B cell (primary cell): ENCODE results near the gene IL1RAP. TPM values are rescaled to one million over a fixed set of nuclear protein-coding genes. Genes with fewer than 3 reads are reported as not detected.

ENCODE experiments used
- ATAC-seq: fragments of 200-7000 bp; cut with Tn5 transposase; one replicate; pipeline ENCODE4 v1.10.0; 2021; ENCODE audit warnings: low read depth, mild to moderate bottlenecking, moderate number of reproducible peaks, moderate library complexity
- CTCF ChIA-PET: fragments of 350-600 bp; sonication (Branson Sonifier 250); formaldehyde crosslinking; loops from one replicate; lab custom pipeline; 2021; ENCODE audit warnings: antibody characterized with exemption, inconsistent platforms; lab: Charles Lee
- POLR2A ChIA-PET: fragments of 350-600 bp; sonication (Branson Sonifier 250); formaldehyde crosslinking; loops from one replicate; lab custom pipeline; 2021; ENCODE audit warnings: antibody characterized with exemption; lab: Charles Lee
- DNase-seq: peaks from one replicate; pipeline ENCODE4 v3.0.0; 2013
- H2AFZ ChIP-seq: 2 replicates; pipeline ENCODE4 v1.6.1; 2012; ENCODE audit warnings: mild to moderate bottlenecking, low read depth, low read length; ENCODE audit not compliant: insufficient read depth, poor library complexity, severe bottlenecking
- H3K27ac ChIP-seq, 2 donors: 1 replicate in 1 of 2; 2 replicates in 1 of 2; pipeline ENCODE4 v1.5.1; 2012 to 2013; ENCODE audit warnings: low read length in 2 of 2, mild to moderate bottlenecking in 2 of 2, moderate library complexity in 1 of 2
- H3K27me3 ChIP-seq, 4 experiments: fragments of 200-600 bp in 1 of 4; sonication (generic) in 1 of 4; replicated peaks in 1 of 4; 1 replicate in 2 of 4; 2 replicates in 2 of 4; pipeline versions ENCODE4 v1.6.1 to v1.7.0; 2013 to 2016; ENCODE audit warnings: low read length in 3 of 4, mild to moderate bottlenecking in 2 of 4, mixed read lengths in 1 of 4, moderate library complexity in 1 of 4; ENCODE audit not compliant: insufficient read depth in 4 of 4, control insufficient read depth in 3 of 4; ENCODE audit errors: control extremely low read depth in 1 of 4
- H3K36me3 ChIP-seq, 2 experiments: replicated peaks in 1 of 2; 1 replicate in 1 of 2; 2 replicates in 1 of 2; pipeline versions ENCODE4 v1.6.1 to v1.7.1; 2013; ENCODE audit warnings: low read length in 1 of 2; ENCODE audit not compliant: insufficient read depth in 2 of 2, control insufficient read depth in 1 of 2; ENCODE audit errors: control extremely low read depth in 1 of 2, extremely low read depth in 1 of 2
- H3K4me1 ChIP-seq, 2 donors: fragments of 200-600 bp in 1 of 2; sonication (generic) in 1 of 2; 1 replicate in 1 of 2; 2 replicates in 1 of 2; pipeline versions ENCODE4 v1.5.1 to v1.6.1; 2013 to 2017; ENCODE audit warnings: low read length in 2 of 2; ENCODE audit not compliant: control insufficient read depth in 2 of 2, insufficient read depth in 2 of 2
- H3K4me2 ChIP-seq: replicated peaks from 2 replicates; pipeline ENCODE3; 2012; ENCODE audit warnings: mild to moderate bottlenecking, low read depth, low read length; ENCODE audit not compliant: poor library complexity, severe bottlenecking
- H3K4me3 ChIP-seq, 5 experiments: fragments of 200-600 bp in 1 of 5; sonication (generic) in 1 of 5; 1 replicate in 3 of 5; 2 replicates in 2 of 5; pipeline versions ENCODE4 v1.5.1 to v1.7.0; 2011 to 2016; ENCODE audit warnings: low read length in 4 of 5, mild to moderate bottlenecking in 4 of 5, low read depth in 2 of 5, control low read depth in 1 of 5, moderate library complexity in 1 of 5; ENCODE audit not compliant: insufficient read depth in 1 of 5; ENCODE audit errors: control extremely low read depth in 1 of 5, extremely low read depth in 1 of 5
- H3K79me2 ChIP-seq: fragments of 200-600 bp; sonication (generic); one replicate; pipeline ENCODE4 v1.6.0; 2016; ENCODE audit warnings: low read length; ENCODE audit not compliant: control insufficient read depth, insufficient read depth
- H3K9ac ChIP-seq: fragments of 200-600 bp; sonication (generic); 2 replicates; pipeline ENCODE4 v1.6.1; 2017; ENCODE audit warnings: mild to moderate bottlenecking, low read length, moderate library complexity
- H3K9me3 ChIP-seq, 3 donors: one replicate each; pipeline versions ENCODE4 v1.6.1 to v1.7.1; 2013; ENCODE audit warnings: low read length in 2 of 3; ENCODE audit not compliant: control insufficient read depth in 2 of 3, insufficient read depth in 1 of 3; ENCODE audit errors: control extremely low read depth in 1 of 3
- H4K20me1 ChIP-seq: 2 replicates; pipeline ENCODE4 v1.6.0; 2012; ENCODE audit warnings: mild to moderate bottlenecking, low read length; ENCODE audit not compliant: insufficient read depth, control insufficient read depth, poor library complexity, severe bottlenecking
- H3K27ac Mint-ChIP-seq: one replicate; pipeline ENCODE4 v1.8.0; 2021; ENCODE audit warnings: mixed read lengths
- H3K27me3 Mint-ChIP-seq: one replicate; pipeline ENCODE4 v1.8.0; 2021; ENCODE audit warnings: mixed read lengths
- H3K4me1 Mint-ChIP-seq: one replicate; pipeline ENCODE4 v1.8.0; 2021; ENCODE audit warnings: mixed read lengths
- H3K4me3 Mint-ChIP-seq: one replicate; pipeline ENCODE4 v1.8.0; 2021; ENCODE audit warnings: mixed read lengths
- H3K9me3 Mint-ChIP-seq: one replicate; pipeline ENCODE4 v1.8.0; 2022; ENCODE audit warnings: mixed read lengths; ENCODE audit not compliant: insufficient read depth
- CTCF ChIP-seq: fragments of 200-600 bp; IDR thresholded peaks from one replicate; pipeline ENCODE4 v1.8.0; 2022; ENCODE audit warnings: antibody characterized with exemption, mild to moderate bottlenecking
- EZH2 ChIP-seq: IDR thresholded peaks from 2 replicates; pipeline ENCODE4 v1.6.1; 2012; ENCODE audit warnings: borderline replicate concordance, low read depth, mild to moderate bottlenecking, moderate library complexity, low read length; ENCODE audit not compliant: insufficient read depth, poor library complexity, severe bottlenecking
- WGBS: methylation state at CpG from one replicate; pipeline ENCODE4 v1.1.5; 2013; ENCODE audit warnings: missing lambda C conversion rate; ENCODE audit not compliant: insufficient coverage; 5-methylcytosine and 5-hydroxymethylcytosine counted together
- intact Hi-C: fragments of 100-400 bp; cut with micrococcal nuclease; formaldehyde crosslinking; loops from one replicate; pipeline ENCODE4 v1.10.0; 2022
- polyA plus RNA-seq: library from polyadenylated mRNA; depleted of rRNA; stranded (reverse); fragments of >200 nt; gene quantifications from 2 replicates; pipeline ENCODE4 v1.2.3, GENCODE V29; 2012
- total RNA-seq, 2 donors: library from RNA; stranded (reverse); fragments of 120-200 nt in 1 of 2; gene quantifications; 1 replicate in 1 of 2; 2 replicates in 1 of 2; pipeline versions ENCODE4 v1.2.3 to v1.2.4, GENCODE V29; 2013 to 2022

Gene IL1RAP
- total and polyA plus RNA-seq, 2 donors (not counting 1 experiment from before 2014, with no cell fraction given) = 2.3 to 11.5 TPM

GRCh38 chr3:190499122-190499521 is 14.8 kb upstream of the IL1RAP start:
- peaks cover 0 to 6% (median 1%) of the 10 kb centered on the region in 4 experiments for H3K27me3 ChIP-seq
- TF ChIP-seq EZH2 (no peak), CTCF (no peak)
- H3K27me3 Mint-ChIP-seq = peaks cover 31% of the 10 kb centered on the region
- POLR2A ChIA-PET = no interaction called here
- intact Hi-C loops = no loop called here
- DNase-seq = no peak
- no CpG with 5 or more reads among the region's 2 CpGs for WGBS
- H3K27ac ChIP-seq = no peak overlapping the region
- no peak for ATAC-seq
- H3K27ac Mint-ChIP-seq = no peak overlapping the region
- no peak overlapping the region for H3K4me2 ChIP-seq
- no peaks in the 10 kb centered on the region for H3K79me2 ChIP-seq
- no peaks in the 10 kb centered on the region for H3K36me3 ChIP-seq
- H3K9me3 Mint-ChIP-seq = no peaks in the 10 kb centered on the region
- H2AFZ ChIP-seq = no peak overlapping the region
- H3K9ac ChIP-seq = no peak overlapping the region
- no peak overlapping the region for H3K4me3 Mint-ChIP-seq
- H3K9me3 ChIP-seq = no peaks in the 10 kb centered on the region
- CTCF ChIA-PET = interaction anchor here (0.8 kb wide), 1 partner anchor 9 kb away, joined by 3 read pairs; no protein-coding TSS in a partner anchor
- H3K4me1 Mint-ChIP-seq = peaks cover 4% of the 10 kb centered on the region
- H3K4me1 ChIP-seq = no peaks in the 10 kb centered on the region
- H3K4me3 ChIP-seq = no peak overlapping the region
- no peaks in the 10 kb centered on the region for H4K20me1 ChIP-seq

GRCh38 chr3:190502946-190503345 is 10.9 kb upstream of the IL1RAP start:
- no peak for ATAC-seq
- Mint-ChIP-seq H3K4me3 (no peak overlapping the region), H3K4me1 (no peaks in the 10 kb centered on the region), H3K9me3 (no peaks in the 10 kb centered on the region), H3K27ac (no peak overlapping the region), H3K27me3 (peaks cover 45% of the 10 kb centered on the region)
- no peaks in the 10 kb centered on the region for H3K36me3 ChIP-seq
- H4K20me1 ChIP-seq = no peaks in the 10 kb centered on the region
- intact Hi-C loops = no loop called here
- H3K4me3 ChIP-seq = no peak overlapping the region
- H3K4me1 ChIP-seq = no peaks in the 10 kb centered on the region
- TF ChIP-seq EZH2 (no peak), CTCF (no peak)
- H2AFZ ChIP-seq = no peak overlapping the region
- DNase-seq = no peak
- CTCF ChIA-PET = no interaction called here
- H3K9me3 ChIP-seq = no peaks in the 10 kb centered on the region
- POLR2A ChIA-PET = no interaction called here
- WGBS = no CpG with 5 or more reads among the region's 3 CpGs
- no peaks in the 10 kb centered on the region for H3K79me2 ChIP-seq
- peaks cover 0 to 3% (median 1%) of the 10 kb centered on the region in 4 experiments for H3K27me3 ChIP-seq
- no peak overlapping the region for H3K27ac ChIP-seq
- H3K9ac ChIP-seq = no peak overlapping the region
- no peak overlapping the region for H3K4me2 ChIP-seq
